Astrocyte (in vitro differentiated cells and primary cell): ENCODE data around the gene KLK10. TPM values are rescaled to one million over a fixed set of nuclear protein-coding genes. Genes with fewer than 3 reads are reported as not detected.

ENCODE experiments used
- DNase-seq: peaks from one replicate; pipeline ENCODE4 v3.0.0-alpha.2; 2010; ENCODE audit warnings: low read depth
- FAIRE-seq: peaks from 2 replicates; lab custom pipeline; 2011; peaks lifted over from hg19 to GRCh38; lab: Jason Lieb, UNC
- H2AFZ ChIP-seq: 2 replicates; pipeline ENCODE4 v1.6.0; 2012; ENCODE audit warnings: low read depth, low read length, inconsistent platforms
- H3K27ac ChIP-seq: 2 replicates; pipeline ENCODE4 v1.5.1; 2011; ENCODE audit warnings: low read depth, low read length, inconsistent platforms
- H3K27me3 ChIP-seq: 2 replicates; pipeline ENCODE4 v1.6.0; 2011; ENCODE audit warnings: low read length, inconsistent platforms; ENCODE audit not compliant: insufficient read depth
- H3K36me3 ChIP-seq: 2 replicates; pipeline ENCODE4 v1.5.1; 2011; ENCODE audit warnings: low read length, inconsistent platforms; ENCODE audit not compliant: insufficient read depth
- H3K4me1 ChIP-seq: 2 replicates; pipeline ENCODE4 v1.5.1; 2011; ENCODE audit warnings: low read length, inconsistent platforms; ENCODE audit not compliant: insufficient read depth
- H3K4me2 ChIP-seq: 2 replicates; pipeline ENCODE4 v1.6.0; 2012; ENCODE audit warnings: low read length, inconsistent platforms
- H3K4me3 ChIP-seq: 2 replicates; pipeline ENCODE4 v1.5.1; 2011; ENCODE audit warnings: low read depth, mild to moderate bottlenecking, low read length, inconsistent platforms; ENCODE audit not compliant: insufficient read depth
- H3K79me2 ChIP-seq: 2 replicates; pipeline ENCODE4 v1.6.0; 2012; ENCODE audit warnings: mild to moderate bottlenecking, low read length, inconsistent platforms; ENCODE audit not compliant: insufficient read depth
- H3K9ac ChIP-seq: 2 replicates; pipeline ENCODE4 v1.6.0; 2012; ENCODE audit warnings: mild to moderate bottlenecking, low read length, inconsistent platforms
- H3K9me3 ChIP-seq: 2 replicates; pipeline ENCODE4 v1.5.1; 2012; ENCODE audit warnings: low read depth, mild to moderate bottlenecking, low read length, inconsistent platforms; ENCODE audit not compliant: insufficient read depth
- H4K20me1 ChIP-seq: 2 replicates; pipeline ENCODE4 v1.6.0; 2012; ENCODE audit warnings: low read length, inconsistent platforms; ENCODE audit not compliant: insufficient read depth
- H3K27ac Mint-ChIP-seq: one replicate; pipeline ENCODE4 v1.8.0; 2021; ENCODE audit warnings: mild to moderate bottlenecking, mixed read lengths; ENCODE audit not compliant: unreplicated experiment
- H3K27me3 Mint-ChIP-seq: one replicate; pipeline ENCODE4 v1.8.0; 2021; ENCODE audit warnings: low read depth, mixed read lengths; ENCODE audit not compliant: unreplicated experiment
- H3K36me3 Mint-ChIP-seq: one replicate; pipeline ENCODE4 v1.8.0; 2021; ENCODE audit warnings: low read depth, mixed read lengths; ENCODE audit not compliant: unreplicated experiment
- H3K4me1 Mint-ChIP-seq: one replicate; pipeline ENCODE4 v1.8.0; 2021; ENCODE audit warnings: low read depth, mixed read lengths; ENCODE audit not compliant: unreplicated experiment
- H3K4me3 Mint-ChIP-seq: one replicate; pipeline ENCODE4 v1.8.0; 2021; ENCODE audit warnings: mild to moderate bottlenecking, moderate library complexity, mixed read lengths; ENCODE audit not compliant: unreplicated experiment
- H3K9me3 Mint-ChIP-seq: one replicate; pipeline ENCODE4 v1.8.0; 2021; ENCODE audit warnings: mild to moderate bottlenecking, mixed read lengths; ENCODE audit not compliant: unreplicated experiment
- EZH2 ChIP-seq: IDR thresholded peaks from 2 replicates; pipeline ENCODE4 v1.6.1; 2012; ENCODE audit warnings: mild to moderate bottlenecking, low read length, inconsistent platforms; ENCODE audit not compliant: insufficient read depth
- total RNA-seq: library from RNA; stranded (reverse); gene quantifications from 2 replicates; pipeline ENCODE4 v1.2.1, GENCODE V29; 2021
- TF ChIP-seq, protein P1 (sequence below): IDR thresholded peaks from 2 replicates; pipeline ENCODE4 v1.5.1; 2011; ENCODE audit warnings: low read depth, mild to moderate bottlenecking, inconsistent platforms, low read length, moderate library complexity; ENCODE audit not compliant: insufficient read depth

KLK10 gene
- total RNA-seq, 1 donor from 2014 or later, result 0.30 TPM

GRCh38 chr19:51000426-51000825, 19.1 kb downstream of the KLK10 start:
- no peak for FAIRE-seq
- H3K4me3 Mint-ChIP-seq, result no peak overlapping the region

DNA sequence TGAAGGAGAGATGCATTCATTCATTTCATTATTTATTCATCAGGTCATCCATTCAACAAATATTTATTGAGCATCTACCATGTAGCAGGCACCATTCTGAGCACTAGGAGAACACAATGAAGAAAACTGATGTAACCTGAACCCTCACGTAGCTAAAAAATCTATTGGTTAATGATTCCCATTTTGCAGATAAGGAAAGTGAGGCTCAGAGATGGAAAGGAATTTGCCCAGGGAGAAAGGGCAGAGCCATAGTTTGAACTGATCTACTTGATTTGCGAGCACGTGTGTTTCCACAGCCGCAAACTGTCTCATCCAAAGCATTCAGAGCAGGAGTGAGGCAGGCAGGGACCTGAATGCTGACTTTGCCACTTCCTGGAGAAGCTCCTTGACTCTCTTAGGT, 20.8 kb downstream of the KLK10 start:
- peaks cover 2% of the 10 kb centered on the region for H3K9me3 Mint-ChIP-seq
- H3K27ac Mint-ChIP-seq, result no peak overlapping the region
- H3K36me3 Mint-ChIP-seq, result no peaks in the 10 kb centered on the region
- Histone ChIP-seq H3K79me2 (no peaks in the 10 kb centered on the region), H3K27me3 (no peaks in the 10 kb centered on the region), H2AFZ (no peak overlapping the region), H3K9ac (no peak overlapping the region), H3K9me3 (peaks cover 2% of the 10 kb centered on the region), H3K4me1 (no peaks in the 10 kb centered on the region), H3K27ac (no peak overlapping the region), H3K4me3 (no peak overlapping the region), H4K20me1 (no peaks in the 10 kb centered on the region), H3K4me2 (no peak overlapping the region), H3K36me3 (no peaks in the 10 kb centered on the region)
- H3K4me3 Mint-ChIP-seq, result no peak overlapping the region
- peaks cover 31% of the 10 kb centered on the region for H3K27me3 Mint-ChIP-seq
- H3K4me1 Mint-ChIP-seq, result no peaks in the 10 kb centered on the region
- TF ChIP-seq, protein P1, sequence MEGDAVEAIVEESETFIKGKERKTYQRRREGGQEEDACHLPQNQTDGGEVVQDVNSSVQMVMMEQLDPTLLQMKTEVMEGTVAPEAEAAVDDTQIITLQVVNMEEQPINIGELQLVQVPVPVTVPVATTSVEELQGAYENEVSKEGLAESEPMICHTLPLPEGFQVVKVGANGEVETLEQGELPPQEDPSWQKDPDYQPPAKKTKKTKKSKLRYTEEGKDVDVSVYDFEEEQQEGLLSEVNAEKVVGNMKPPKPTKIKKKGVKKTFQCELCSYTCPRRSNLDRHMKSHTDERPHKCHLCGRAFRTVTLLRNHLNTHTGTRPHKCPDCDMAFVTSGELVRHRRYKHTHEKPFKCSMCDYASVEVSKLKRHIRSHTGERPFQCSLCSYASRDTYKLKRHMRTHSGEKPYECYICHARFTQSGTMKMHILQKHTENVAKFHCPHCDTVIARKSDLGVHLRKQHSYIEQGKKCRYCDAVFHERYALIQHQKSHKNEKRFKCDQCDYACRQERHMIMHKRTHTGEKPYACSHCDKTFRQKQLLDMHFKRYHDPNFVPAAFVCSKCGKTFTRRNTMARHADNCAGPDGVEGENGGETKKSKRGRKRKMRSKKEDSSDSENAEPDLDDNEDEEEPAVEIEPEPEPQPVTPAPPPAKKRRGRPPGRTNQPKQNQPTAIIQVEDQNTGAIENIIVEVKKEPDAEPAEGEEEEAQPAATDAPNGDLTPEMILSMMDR, result no peak
- TF ChIP-seq EZH2, result no peak
- no peak for DNase-seq
- FAIRE-seq, result no peak

More at GRCh38 chr19:51000426-51000825, 19.1 kb downstream of the KLK10 start:
- Histone ChIP-seq H3K4me3 (no peak overlapping the region), H3K36me3 (no peaks in the 10 kb centered on the region), H3K79me2 (no peaks in the 10 kb centered on the region), H2AFZ (no peak overlapping the region), H3K9me3 (peaks cover 2% of the 10 kb centered on the region), H3K27ac (no peak overlapping the region), H3K4me1 (no peaks in the 10 kb centered on the region), H4K20me1 (no peaks in the 10 kb centered on the region), H3K9ac (no peak overlapping the region), H3K4me2 (no peak overlapping the region), H3K27me3 (no peaks in the 10 kb centered on the region)
- H3K36me3 Mint-ChIP-seq, result no peaks in the 10 kb centered on the region
- no peaks in the 10 kb centered on the region for H3K4me1 Mint-ChIP-seq
- TF ChIP-seq EZH2, result no peak
- TF ChIP-seq, protein P1, result no peak
- no peak for DNase-seq
- no peak overlapping the region for H3K27ac Mint-ChIP-seq
- H3K27me3 Mint-ChIP-seq, result peaks cover 40% of the 10 kb centered on the region
- H3K9me3 Mint-ChIP-seq, result peaks cover 3% of the 10 kb centered on the region

- no peaks in the 10 kb centered on the region for H3K36me3 ChIP-seq
- Mint-ChIP-seq H3K4me3 (no peak overlapping the region), H3K9me3 (peaks cover 2% of the 10 kb centered on the region), H3K27ac (no peak overlapping the region), H3K27me3 (peaks cover 30% of the 10 kb centered on the region), H3K4me1 (no peaks in the 10 kb centered on the region), H3K36me3 (no peaks in the 10 kb centered on the region)
- no peak overlapping the region for H2AFZ ChIP-seq
- H3K79me2 ChIP-seq, result no peaks in the 10 kb centered on the region
- H4K20me1 ChIP-seq, result no peaks in the 10 kb centered on the region
- no peak overlapping the region for H3K4me3 ChIP-seq
- H3K27ac ChIP-seq, result no peak overlapping the region
- no peak overlapping the region for H3K4me2 ChIP-seq
- H3K9ac ChIP-seq, result no peak overlapping the region
- no peaks in the 10 kb centered on the region for H3K4me1 ChIP-seq
- FAIRE-seq, result no peak
- no peaks in the 10 kb centered on the region for H3K27me3 ChIP-seq
- H3K9me3 ChIP-seq, result peaks cover 2% of the 10 kb centered on the region
- TF ChIP-seq, protein P1, result no peak
- TF ChIP-seq EZH2, result no peak
- no peak for DNase-seq
Observed at GRCh38 chr19:50998061-50998460, 21.4 kb downstream of the KLK10 start.
